Natural killer cell treated with Interleukin-12 subunit alpha and Interleukin-12 subunit beta and Interleukin-15 and Interleukin-18, amount 100 ng/mL, for 72 hours (primary cell): ENCODE measurements around the gene NOC4L. TPM values are rescaled to one million over a fixed set of nuclear protein-coding genes. Genes with fewer than 3 reads are reported as not detected.
"Not testable (repeated sequence)": the region's sequence is repeated elsewhere in the genome, so short reads cannot be mapped to it uniquely, and the experiment has no call there.

ENCODE experiments used
- ATAC-seq, 2 donors: fragments of 150-1000 bp; cut with Tn5 transposase in 1 of 2; sonication (Bioruptor Pico), chemical (Tn5 transposase) in 1 of 2; 2 replicates each; pipeline ENCODE4 v1.10.0; 2021
- DNase-seq: peaks from one replicate; pipeline ENCODE4 v3.0.0; 2022; ENCODE audit warnings: low spot score
- H3K27ac Mint-ChIP-seq, 2 donors: 1 replicate in 1 of 2; 2 replicates in 1 of 2; pipeline ENCODE4 v1.8.0; 2022; ENCODE audit warnings: mixed read lengths in 2 of 2, mild to moderate bottlenecking in 1 of 2, moderate library complexity in 1 of 2
- H3K27me3 Mint-ChIP-seq, 2 donors: 1 replicate in 1 of 2; 2 replicates in 1 of 2; pipeline ENCODE4 v1.8.0; 2022; ENCODE audit warnings: mixed read lengths in 2 of 2
- H3K36me3 Mint-ChIP-seq: one replicate; pipeline ENCODE4 v1.8.0; 2022; ENCODE audit warnings: mixed read lengths
- H3K4me1 Mint-ChIP-seq, 2 donors: 1 replicate in 1 of 2; 2 replicates in 1 of 2; pipeline ENCODE4 v1.8.0; 2022; ENCODE audit warnings: low read depth in 2 of 2, mixed read lengths in 2 of 2, mild to moderate bottlenecking in 1 of 2
- H3K4me3 Mint-ChIP-seq: one replicate; pipeline ENCODE4 v1.8.0; 2022; ENCODE audit warnings: mixed read lengths
- H3K9me3 Mint-ChIP-seq: 2 replicates; pipeline ENCODE4 v1.8.0; 2022; ENCODE audit warnings: mixed read lengths
- total RNA-seq, 2 donors: library from RNA; stranded (reverse); gene quantifications; one replicate each; pipeline ENCODE4 v1.2.3, GENCODE V29; 2022

The NOC4L gene
- total RNA-seq, 2 donors from 2014 or later = 28.0 to 48.2 TPM

- Mint-ChIP-seq H3K4me1 (peaks cover 24% of the 10 kb centered on the region in 2 donors), H3K36me3 (no peaks in the 10 kb centered on the region), H3K9me3 (no peaks in the 10 kb centered on the region), H3K4me3 (peak overlapping the region; percentile 93), H3K27ac (peak overlapping the region; percentile 57 to 81), H3K27me3 (no peaks in the 10 kb centered on the region)
- no peak for ATAC-seq
- no peak for DNase-seq
Measured at GRCh38 chr12:132142679-132143335, 1.4 kb upstream of the NOC4L start.

- H3K4me1 Mint-ChIP-seq = peaks cover 24% of the 10 kb centered on the region in 2 donors
- no peaks in the 10 kb centered on the region for H3K9me3 Mint-ChIP-seq
- ATAC-seq = peak; percentile 51 to 54
- no peaks in the 10 kb centered on the region for H3K27me3 Mint-ChIP-seq
- no peaks in the 10 kb centered on the region for H3K36me3 Mint-ChIP-seq
- peak overlapping the region; percentile 93 for H3K4me3 Mint-ChIP-seq
- DNase-seq = no peak
- peak overlapping the region; percentile 77 to 93 for H3K27ac Mint-ChIP-seq
Measured at GRCh38 chr12:132143336-132144071, 753 bp upstream of the NOC4L start.

- no peaks in the 10 kb centered on the region for H3K36me3 Mint-ChIP-seq
- peak in 1 of 2 donors; percentile 25 for ATAC-seq
Measured at GRCh38 chr12:132144810-132145168, 532 bp downstream of the NOC4L start.

GRCh38 chr12:132145334-132145733 is 1.1 kb downstream of the NOC4L start:
- Mint-ChIP-seq H3K27ac (peak overlapping the region; percentile 77 to 93), H3K4me1 (peaks cover 24% of the 10 kb centered on the region in 2 donors), H3K4me3 (peak overlapping the region; percentile 86), H3K9me3 (no peaks in the 10 kb centered on the region), H3K27me3 (no peaks in the 10 kb centered on the region), H3K36me3 (no peaks in the 10 kb centered on the region)
- ATAC-seq (no peak), DNase-seq (no peak)

More at GRCh38 chr12:132144810-132145168, 532 bp downstream of the NOC4L start:
- H3K9me3 Mint-ChIP-seq = no peaks in the 10 kb centered on the region
- H3K4me3 Mint-ChIP-seq = peak overlapping the region; percentile 86
- peaks cover 24% of the 10 kb centered on the region in 2 donors for H3K4me1 Mint-ChIP-seq
- H3K27me3 Mint-ChIP-seq = no peaks in the 10 kb centered on the region
- no peak for DNase-seq
- H3K27ac Mint-ChIP-seq = peak overlapping the region; percentile 77 to 93

- ATAC-seq (no peak), DNase-seq (no peak)
- Mint-ChIP-seq H3K9me3 (no peaks in the 10 kb centered on the region), H3K4me3 (peak overlapping the region; percentile 86), H3K36me3 (no peaks in the 10 kb centered on the region), H3K4me1 (peaks cover 24% of the 10 kb centered on the region in 2 donors), H3K27me3 (no peaks in the 10 kb centered on the region), H3K27ac (peak overlapping the region; percentile 77 to 93)
Measured at GRCh38 chr12:132146098-132146497, 1.8 kb downstream of the NOC4L start.

- DNase-seq (no peak), ATAC-seq (no peak)
- Mint-ChIP-seq H3K9me3 (no peaks in the 10 kb centered on the region), H3K36me3 (no peaks in the 10 kb centered on the region), H3K27me3 (no peaks in the 10 kb centered on the region), H3K4me1 (peaks cover 24% of the 10 kb centered on the region in 2 donors), H3K4me3 (peak overlapping the region; percentile 86), H3K27ac (peak overlapping the region in 1 of 2 donors; percentile 77)
Measured at GRCh38 chr12:132146772-132147422, 2.6 kb downstream of the NOC4L start.

GRCh38 chr12:132147423-132148367 is 3.4 kb downstream of the NOC4L start:
- DNase-seq (no peak), ATAC-seq (no peak)
- Mint-ChIP-seq H3K27me3 (no peaks in the 10 kb centered on the region), H3K4me3 (no peak overlapping the region), H3K4me1 (peaks cover 24% of the 10 kb centered on the region in 2 donors), H3K36me3 (no peaks in the 10 kb centered on the region), H3K9me3 (no peaks in the 10 kb centered on the region), H3K27ac (no peak overlapping the region)

- Mint-ChIP-seq H3K36me3 (no peaks in the 10 kb centered on the region), H3K4me3 (no peak overlapping the region), H3K27ac (no peak overlapping the region), H3K4me1 (peaks cover 19 to 20% of the 10 kb centered on the region in 2 donors), H3K9me3 (no peaks in the 10 kb centered on the region), H3K27me3 (no peaks in the 10 kb centered on the region)
- peak; percentile 12 for DNase-seq
- no peak for ATAC-seq
Measured at GRCh38 chr12:132148368-132149045, 4.2 kb downstream of the NOC4L start.

- not testable (repeated sequence) for DNase-seq
Measured at GRCh38 chr12:132149526-132149925, 5.3 kb downstream of the NOC4L start.

GRCh38 chr12:132150780-132151144 is 6.5 kb downstream of the NOC4L start:
- DNase-seq (no peak), ATAC-seq (no peak)
- Mint-ChIP-seq H3K27ac (no peak overlapping the region), H3K27me3 (no peaks in the 10 kb centered on the region), H3K36me3 (no peaks in the 10 kb centered on the region), H3K9me3 (no peaks in the 10 kb centered on the region), H3K4me3 (no peak overlapping the region), H3K4me1 (peaks cover 8 to 11% of the 10 kb centered on the region in 2 donors)

More at GRCh38 chr12:132149526-132149925, 5.3 kb downstream of the NOC4L start:
- not testable (repeated sequence) for ATAC-seq, H3K4me3 Mint-ChIP-seq, H3K27ac Mint-ChIP-seq, H3K36me3 Mint-ChIP-seq, H3K9me3 Mint-ChIP-seq, H3K27me3 Mint-ChIP-seq
- peaks cover 17 to 19% of the 10 kb centered on the region in 2 donors for H3K4me1 Mint-ChIP-seq

GRCh38 chr12:132151145-132151765 is 7.0 kb downstream of the NOC4L start:
- Mint-ChIP-seq H3K4me3 (no peak overlapping the region), H3K36me3 (no peaks in the 10 kb centered on the region), H3K4me1 (peaks cover 5 to 6% of the 10 kb centered on the region in 2 donors), H3K27ac (no peak overlapping the region), H3K27me3 (no peaks in the 10 kb centered on the region), H3K9me3 (no peaks in the 10 kb centered on the region)
- ATAC-seq (no peak), DNase-seq (peak; percentile 59)

GRCh38 chr12:132151766-132152410 is 7.6 kb downstream of the NOC4L start:
- H3K36me3 Mint-ChIP-seq = no peaks in the 10 kb centered on the region
- H3K4me3 Mint-ChIP-seq = no peak overlapping the region
- H3K27ac Mint-ChIP-seq = no peak overlapping the region
- H3K9me3 Mint-ChIP-seq = no peaks in the 10 kb centered on the region
- H3K27me3 Mint-ChIP-seq = no peaks in the 10 kb centered on the region
- DNase-seq (peak; percentile 54), ATAC-seq (no peak)
- no peaks in the 10 kb centered on the region for H3K4me1 Mint-ChIP-seq
